ENCODE results near the gene CIART.
"Not testable (repeated sequence)": the region's sequence is repeated elsewhere in the genome, so short reads cannot be mapped to it uniquely, and the experiment has no call there.

Gene CIART

DNA sequence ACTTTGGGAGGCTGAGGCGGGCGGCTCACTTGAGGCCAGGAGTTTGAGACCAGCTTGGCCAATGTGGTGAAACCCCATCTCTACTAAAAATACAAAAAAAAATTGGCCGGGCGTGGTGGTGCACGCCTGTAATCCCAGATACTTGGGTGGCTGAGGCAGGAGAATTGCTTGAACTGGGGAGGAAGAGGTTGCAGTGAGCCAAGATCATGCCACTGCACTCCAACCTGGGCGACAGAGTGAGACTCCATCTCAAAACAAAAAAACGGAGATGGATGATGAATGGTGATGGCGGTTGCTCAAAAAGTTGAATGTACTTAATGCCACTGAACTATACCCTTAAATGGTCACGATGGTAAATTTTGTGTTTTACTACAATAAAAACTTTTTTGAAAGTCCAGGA lies 26.2 kb downstream of the CIART start:
- FAIRE-seq; DNase-seq (ENCODE audit: low spot score): not testable (repeated sequence)

DNA sequence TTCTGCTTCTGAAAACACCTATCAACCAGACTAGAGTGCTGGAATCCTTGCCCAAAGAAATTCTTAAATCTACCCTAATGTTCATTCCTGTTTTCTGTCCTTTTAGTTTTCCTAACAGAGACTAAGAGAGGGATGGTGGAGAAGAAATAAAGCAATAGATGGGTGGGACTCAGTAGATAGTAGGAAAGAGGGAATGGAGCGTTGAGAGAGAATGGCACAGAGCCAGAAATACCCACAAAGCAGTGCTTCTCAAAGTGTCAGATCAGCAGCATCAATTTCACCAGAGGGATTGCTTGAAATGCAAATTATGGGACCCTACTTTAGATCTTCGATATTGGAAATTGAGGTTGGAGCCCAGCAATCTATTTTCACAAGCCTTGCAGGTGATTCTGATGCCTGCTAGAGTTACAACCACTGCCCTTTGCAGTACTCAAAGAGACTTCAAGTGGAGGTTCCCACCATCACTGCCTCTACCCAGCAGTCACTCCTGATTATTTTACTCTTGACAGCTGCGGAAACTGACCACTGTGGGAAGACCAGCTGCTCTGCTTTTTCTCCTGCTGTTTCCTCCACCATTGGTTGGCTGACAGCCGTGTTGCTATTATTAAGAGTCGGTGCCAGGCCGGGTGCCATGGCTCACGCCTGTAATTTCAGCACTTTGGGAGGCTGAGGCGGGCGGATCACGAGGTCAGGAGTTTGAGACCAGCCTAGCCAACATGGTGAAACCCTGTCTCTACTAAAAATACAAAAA lies 27.6 kb downstream of the CIART start:
- DNase-seq (ENCODE audit: low spot score) = no peak
- FAIRE-seq = no peak

DNA sequence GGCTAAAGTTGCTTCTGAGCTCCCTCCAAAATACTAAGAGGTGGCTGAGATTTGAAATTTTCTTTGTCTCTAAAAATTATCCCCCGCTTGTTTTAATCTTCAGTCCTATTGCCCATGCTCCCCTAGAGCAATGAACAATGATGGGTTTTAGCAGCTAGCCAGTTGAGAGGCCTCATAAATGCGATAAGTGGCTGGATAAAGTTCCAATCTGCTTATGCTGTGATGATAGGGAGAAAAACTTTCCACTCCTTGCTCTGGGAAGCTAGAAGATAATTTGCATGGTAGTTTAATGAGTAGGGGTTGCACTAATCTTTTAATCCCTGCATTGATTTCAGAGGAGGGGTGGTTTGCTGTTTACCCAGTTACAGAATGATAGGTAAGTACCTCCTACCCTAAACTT lies 29.4 kb downstream of the CIART start:
- FAIRE-seq = no peak
- no peak for DNase-seq (ENCODE audit: low spot score)

DNA sequence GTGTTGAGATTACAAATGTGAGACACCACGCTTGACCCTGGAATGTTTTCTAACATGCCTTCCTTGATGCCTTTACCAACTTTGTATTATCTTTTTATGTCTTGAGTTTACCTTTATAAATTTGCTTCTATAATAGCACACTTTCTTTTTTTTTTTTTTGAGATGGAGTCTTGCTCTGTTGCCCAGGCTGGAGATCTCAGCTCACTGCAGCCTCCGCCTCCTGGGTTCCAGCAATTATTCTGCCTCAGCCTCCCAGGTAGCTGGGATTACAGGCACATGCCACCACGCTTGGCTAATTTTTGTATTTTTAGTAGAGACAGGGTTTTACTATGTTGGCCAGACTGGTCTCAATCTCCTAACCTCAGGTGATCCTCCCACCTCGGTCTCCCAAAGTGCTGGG lies 32.3 kb downstream of the CIART start:
- FAIRE-seq; DNase-seq (ENCODE audit: low spot score): not testable (repeated sequence)

DNA sequence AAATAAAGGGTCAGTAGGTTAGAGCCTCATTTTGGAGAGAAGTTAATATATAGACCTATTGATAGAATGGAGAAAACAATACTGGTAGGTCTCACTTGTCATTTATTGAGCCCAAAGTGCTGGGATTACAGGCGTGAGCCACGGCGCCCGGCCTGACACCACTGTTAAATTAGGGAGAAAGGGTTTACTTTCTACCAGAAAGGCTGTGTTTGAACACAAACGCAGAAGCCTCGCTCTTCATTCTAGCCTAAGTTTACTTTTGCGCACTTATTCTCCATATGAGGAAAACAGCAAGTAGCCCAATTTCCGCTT lies 38.3 kb downstream of the CIART start:
- no peak for DNase-seq (ENCODE audit: low spot score)
- no peak for FAIRE-seq

DNA sequence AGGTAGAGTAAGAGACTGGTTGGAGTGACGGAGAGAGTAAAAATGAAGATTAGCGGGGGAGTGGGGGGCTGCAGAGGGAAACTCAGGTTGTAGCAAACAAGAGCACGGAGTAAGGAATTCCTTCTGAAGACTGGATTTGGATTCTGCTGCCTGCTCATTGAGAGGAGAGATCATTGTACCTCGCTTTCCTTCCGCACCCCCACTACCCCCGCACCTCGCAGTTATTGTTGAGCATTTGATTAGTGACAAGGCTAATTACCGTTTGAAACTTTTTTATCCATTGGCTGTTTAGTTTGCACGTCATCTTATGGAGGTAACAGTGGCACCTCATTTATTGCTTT lies 39.4 kb downstream of the CIART start:
- no peak for FAIRE-seq
- no peak for DNase-seq (ENCODE audit: low spot score)

DNA sequence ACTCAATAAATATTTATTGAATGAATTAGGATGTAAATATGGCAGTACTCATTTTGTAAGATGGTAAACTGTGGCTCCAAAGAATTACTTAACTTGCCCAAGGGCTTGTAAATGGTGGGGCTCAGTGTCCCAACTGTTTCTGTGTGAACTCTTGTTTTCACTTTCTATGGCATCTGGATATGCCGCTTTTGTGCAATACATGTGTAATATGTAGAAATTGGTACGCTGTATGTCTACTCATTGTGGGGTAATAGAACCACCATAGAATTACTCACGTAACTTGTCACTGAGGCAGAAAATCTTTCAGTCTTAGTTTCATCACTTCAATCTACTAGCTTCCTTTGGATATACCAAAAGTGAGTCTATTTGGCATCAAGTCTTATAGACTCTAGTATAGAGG lies 40.0 kb downstream of the CIART start:
- no peak for FAIRE-seq
- DNase-seq (ENCODE audit: low spot score) = no peak

DNA sequence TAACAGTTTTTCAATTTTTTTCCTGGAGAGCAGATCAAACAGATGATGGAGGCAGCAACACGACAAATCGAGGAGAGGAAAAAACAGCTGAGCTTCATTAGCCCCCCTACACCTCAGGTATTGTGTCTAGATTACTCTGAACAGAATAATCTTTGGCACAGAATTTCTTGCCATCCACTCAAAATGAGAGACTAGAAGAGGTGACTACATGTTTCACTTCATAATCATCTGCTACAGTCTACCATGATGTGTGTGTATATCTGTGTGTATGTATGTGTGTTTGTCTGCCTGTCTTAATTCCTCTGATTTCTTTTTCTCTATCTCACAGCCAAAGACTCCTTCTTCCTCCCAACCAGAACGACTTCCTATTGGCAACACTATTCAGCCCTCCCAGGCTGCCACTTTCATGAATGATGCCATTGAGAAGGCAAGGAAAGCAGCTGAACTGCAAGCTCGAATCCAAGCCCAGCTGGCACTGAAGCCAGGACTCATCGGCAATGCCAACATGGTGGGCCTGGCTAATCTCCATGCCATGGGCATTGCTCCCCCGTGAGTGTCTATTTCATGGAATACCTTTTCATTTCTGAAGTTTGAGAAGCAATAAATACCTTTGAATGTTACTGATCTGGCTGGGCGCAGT lies 50.4 kb downstream of the CIART start:
- FAIRE-seq (no peak), DNase-seq (ENCODE audit: low spot score) (no peak)

Data from urothelium cell line (cell line).